K562 (cell line): ENCODE data around the gene LCN15. TPM values are rescaled to one million over a fixed set of nuclear protein-coding genes. Genes with fewer than 3 reads are reported as not detected.

Experiments used
- ATAC-seq: fragments of 200-7000 bp; cut with Tn5 transposase; 3 replicates; pipeline ENCODE4 v1.9.1; 2020; ENCODE audit warnings: moderate library complexity
- BruUV-seq: library from RNA; stranded (reverse); fragments of 400-500 nt; replicated peaks from 2 replicates; lab custom pipeline; 2021; lab: Mats Ljungman, UMichigan
- CTCF ChIA-PET: fragments of 300-600 bp; formaldehyde crosslinking; extraction: SDS; loops from one replicate; lab custom pipeline; 2021; ENCODE audit warnings: low intra/inter-chr PET ratio; lab: Yijun Ruan, JAX
- POLR2A ChIA-PET: fragments of 300-600, 350-650 bp; sonication (Branson Sonifier 250); formaldehyde crosslinking; extraction: SDS; loops from one replicate; lab custom pipeline; 2021; ENCODE audit warnings: antibody characterized with exemption, inconsistent platforms; lab: Yijun Ruan, JAX
- DNase-seq, 4 experiments: peaks; one replicate each; pipeline versions ENCODE4 v3.0.0 to v3.0.0-alpha.2; 2011 to 2018; ENCODE audit warnings: low spot score in 3 of 4, mixed read lengths in 3 of 4; ENCODE audit errors: extremely low read depth in 1 of 4
- FAIRE-seq: peaks from 2 replicates; lab custom pipeline; 2011; peaks lifted over from hg19 to GRCh38; lab: Jason Lieb, UNC
- H2AFZ ChIP-seq: 2 replicates; pipeline ENCODE4 v1.6.0; 2011; ENCODE audit warnings: low read depth, low read length, control low read depth, inconsistent platforms
- H3K27ac ChIP-seq: fragments of 200-600 bp; 3 replicates; pipeline ENCODE4 v1.8.0; 2011; ENCODE audit warnings: low read depth, mild to moderate bottlenecking, control low read depth, inconsistent platforms, low read length, moderate library complexity, mixed read lengths; ENCODE audit errors: extremely low read depth
- H3K27me3 ChIP-seq, 2 experiments: fragments of 300-600 bp in 1 of 2; 2 replicates in 1 of 2; 3 replicates in 1 of 2; pipeline versions ENCODE4 v1.6.0 to v1.8.0; 2011; ENCODE audit warnings: inconsistent platforms in 2 of 2, low read length in 2 of 2, mild to moderate bottlenecking in 1 of 2, mixed read lengths in 1 of 2, moderate library complexity in 1 of 2; ENCODE audit not compliant: control insufficient read depth in 2 of 2, insufficient read depth in 2 of 2
- H3K36me3 ChIP-seq: fragments of 300-600 bp; 3 replicates; pipeline ENCODE4 v1.8.0; 2011; ENCODE audit warnings: mild to moderate bottlenecking, low read length, inconsistent platforms; ENCODE audit not compliant: control insufficient read depth, insufficient read depth
- H3K4me1 ChIP-seq, 2 experiments: fragments of 200-600 bp in 1 of 2; replicated peaks in 1 of 2; 2 replicates in 1 of 2; 3 replicates in 1 of 2; pipeline versions ENCODE4 v1.5.1 to v1.8.0; 2011; ENCODE audit warnings: inconsistent platforms in 2 of 2, low read length in 2 of 2, mild to moderate bottlenecking in 1 of 2, mixed read lengths in 1 of 2, moderate library complexity in 1 of 2; ENCODE audit not compliant: control insufficient read depth in 2 of 2, insufficient read depth in 2 of 2
- H3K4me2 ChIP-seq: 2 replicates; pipeline ENCODE4 v1.6.1; 2011; ENCODE audit warnings: low read length, control low read depth, inconsistent platforms, mixed read lengths; ENCODE audit not compliant: insufficient read depth
- H3K4me3 ChIP-seq: fragments of 200-600 bp; sonication (generic), shearing (Covaris generic); 2 replicates; pipeline ENCODE4 v1.5.1; 2016; ENCODE audit warnings: control low read depth, inconsistent platforms
- H3K79me2 ChIP-seq: fragments of 200-600 bp; 3 replicates; pipeline ENCODE4 v1.8.0; 2011; ENCODE audit warnings: low read length, inconsistent platforms; ENCODE audit not compliant: control insufficient read depth, insufficient read depth
- H3K9ac ChIP-seq, 2 experiments: 2 replicates each; pipeline versions ENCODE4 v1.6.0 to v1.6.1; 2011; ENCODE audit warnings: low read depth in 2 of 2, low read length in 2 of 2, control low read depth in 1 of 2, inconsistent platforms in 1 of 2, mild to moderate bottlenecking in 1 of 2, mixed read lengths in 1 of 2; ENCODE audit not compliant: insufficient read depth in 1 of 2
- H3K9me1 ChIP-seq: one replicate; pipeline ENCODE4 v1.6.0; 2011; ENCODE audit warnings: inconsistent platforms, mild to moderate bottlenecking, low read length, moderate library complexity; ENCODE audit not compliant: control insufficient read depth, insufficient read depth
- H3K9me3 ChIP-seq: replicated peaks from 2 replicates; pipeline ENCODE4 v1.5.1; 2011; ENCODE audit warnings: low read depth, low read length, inconsistent platforms; ENCODE audit not compliant: control insufficient read depth, insufficient read depth
- H4K20me1 ChIP-seq: replicated peaks from 2 replicates; pipeline ENCODE4 v1.6.1; 2011; ENCODE audit warnings: low read length, inconsistent platforms, mixed read lengths; ENCODE audit not compliant: control insufficient read depth, insufficient read depth
- EP300 ChIP-seq: IDR thresholded peaks from 2 replicates; pipeline ENCODE4 v1.6.1; 2012; ENCODE audit warnings: low read length, improper control_type of control experiment
- IFI16 ChIP-seq: fragments of 250-450 bp; sonication (Bioruptor Pico); IDR thresholded peaks from 2 replicates; pipeline ENCODE4 v2.1.2; 2022; ENCODE audit warnings: mild to moderate bottlenecking, inconsistent platforms
- RAD51 ChIP-seq: fragments of 450-650 bp; IDR thresholded peaks from 2 replicates; pipeline ENCODE4 v1.7.1; 2016; ENCODE audit warnings: low read depth, mild to moderate bottlenecking, borderline replicate concordance
- STAT5A ChIP-seq: IDR thresholded peaks from 2 replicates; pipeline ENCODE4 v1.6.1; 2012; ENCODE audit warnings: low read length, inconsistent platforms, borderline replicate concordance
- STAT6 ChIP-seq: sonication (generic); formaldehyde crosslinking; IDR thresholded peaks from 2 replicates; pipeline ENCODE4 v1.8.1; 2023; ENCODE audit warnings: mild to moderate bottlenecking, missing genetic modification reagents
- TBP ChIP-seq: optimal IDR thresholded peaks from 2 replicates; pipeline ENCODE3; 2011; ENCODE audit warnings: low read depth, low read length, improper control_type of control experiment
- ZNF134 ChIP-seq: fragments of 250-450 bp; sonication (Bioruptor Pico); conservative IDR thresholded peaks from 2 replicates; pipeline ENCODE4 v1.4.0; 2020
- ZNF431 ChIP-seq: sonication (generic); formaldehyde crosslinking; IDR thresholded peaks from 2 replicates; pipeline ENCODE4 v1.8.0; 2022; ENCODE audit warnings: mild to moderate bottlenecking, missing genetic modification reagents
- WGBS: fragments of 100-300 bp; shearing (Covaris generic); methylation state at CpG from one replicate; pipeline ENCODE4 v1.1.6; 2016; ENCODE audit warnings: low coverage, mixed read lengths; ENCODE audit not compliant: insufficient coverage; ENCODE audit errors: missing lambda C conversion rate; 5-methylcytosine and 5-hydroxymethylcytosine counted together
- in situ Hi-C: fragments of 300-500 bp; cut with MboI; formaldehyde crosslinking; loops from 4 replicates; pipeline ENCODE4 v1.15.0; 2018; ENCODE audit warnings: inconsistent platforms, mixed read lengths
- intact Hi-C: fragments of 100-400 bp; cut with micrococcal nuclease; formaldehyde crosslinking; loops from 2 replicates; pipeline ENCODE4 v1.14.2; 2022
- polyA plus RNA-seq, 8 experiments: library from polyadenylated mRNA; depleted of rRNA in 4 of 8; stranded (reverse) in 5 of 8; unstranded in 3 of 8; fragments of >200 nt; fragmentation: Nextera tagmentation in 2 of 8; fragmentation: Illumina TruSeq in 1 of 8; extraction: Ambion mirVana in 2 of 8; extraction: Trizol in 1 of 8; gene quantifications; 2 replicates each; pipeline versions ENCODE4 v1.2.1 to v1.2.3, GENCODE V29; 2011 to 2014; ENCODE audit warnings: inconsistent platforms in 1 of 8, missing spikeins in 1 of 8
- total RNA-seq, 7 experiments: library from RNA; depleted of rRNA in 6 of 7; stranded (reverse); fragments of >200 nt in 6 of 7; fragmentation: Illumina TruSeq in 2 of 7; extraction: Trizol in 2 of 7; gene quantifications; 2 replicates each; pipeline versions ENCODE4 v1.2.1 to v1.2.3, GENCODE V29; 2011 to 2021; ENCODE audit warnings: low replicate concordance in 1 of 7
- TF ChIP-seq, protein P1 (sequence below): sonication (generic); IDR thresholded peaks from 2 replicates; pipeline ENCODE4 v1.6.1; 2016
- TF ChIP-seq, protein P2 (sequence below), 2 experiments: IDR thresholded peaks in 1 of 2; conservative IDR thresholded peaks in 1 of 2; 2 replicates each; pipeline ENCODE4 v1.6.1; 2016; ENCODE audit warnings: low read depth in 2 of 2, mild to moderate bottlenecking in 1 of 2, missing compliant biosample characterization in 1 of 2, missing genetic modification characterization in 1 of 2, moderate library complexity in 1 of 2
- TF ChIP-seq, protein P3 (sequence below): fragments of 250-450 bp; sonication (Bioruptor Pico); IDR thresholded peaks from 2 replicates; pipeline ENCODE4 v1.4.0; 2020; ENCODE audit warnings: mild to moderate bottlenecking, moderate library complexity, borderline replicate concordance

LCN15 gene
- total and polyA plus RNA-seq, 9 of the 15 experiments (the other 6 are each of a cell fraction or from before 2014, with no cell fraction given) = 0.66 TPM; not detected in 8

DNA sequence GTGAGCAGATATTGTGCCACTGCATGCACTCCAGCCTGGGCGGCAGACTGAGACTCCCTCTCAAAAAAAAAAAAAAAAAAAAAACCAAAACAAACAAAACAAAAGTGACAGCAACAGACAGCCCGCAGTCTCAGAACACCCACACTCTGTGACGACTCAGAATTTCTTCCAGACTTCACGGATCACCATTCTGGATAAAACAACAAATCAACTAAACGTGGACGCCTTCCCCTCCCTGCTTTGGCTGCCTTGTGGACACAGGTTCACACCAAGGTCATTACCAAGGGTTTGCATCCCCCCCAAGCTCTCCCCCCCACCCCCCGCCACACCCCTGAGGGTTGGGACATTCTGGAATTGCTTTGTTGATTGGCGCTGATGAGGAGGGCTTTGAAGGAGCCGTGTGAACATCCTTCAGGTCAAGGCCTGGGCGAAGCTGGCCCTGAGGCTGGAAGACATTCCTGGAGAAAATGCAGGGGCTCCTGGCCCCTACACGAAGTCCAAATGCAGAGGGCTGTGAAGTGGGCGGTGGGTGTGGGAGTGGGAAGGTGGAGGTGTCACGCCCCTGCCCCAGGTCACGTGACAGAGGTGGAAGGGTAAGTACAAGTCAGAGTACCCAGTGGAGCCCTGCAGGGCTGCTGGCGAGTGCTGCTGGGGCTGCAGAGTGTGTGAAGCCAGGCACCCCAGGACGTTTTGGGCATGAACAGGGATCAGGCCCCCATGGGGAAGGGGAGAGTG is 31.7 kb downstream of the LCN15 start:
- H3K27ac ChIP-seq = no peak overlapping the region
- no peak for DNase-seq
- H3K4me1 ChIP-seq = peaks cover 14 to 65% of the 10 kb centered on the region in 2 experiments; a peak in 4 of 5 replicates
- peaks cover 15% of the 10 kb centered on the region; the same call in 2 of the 3 replicates for H3K36me3 ChIP-seq
- H3K27me3 ChIP-seq = no peaks in the 10 kb centered on the region
- POLR2A ChIA-PET = no interaction called here
- 32% methylated on average over 13 of the region's 16 CpGs for WGBS
- peak overlapping the region in 1 of 2 experiments; percentile 24; a peak in 2 of 4 replicates for H3K9ac ChIP-seq
- H3K9me1 ChIP-seq = peaks cover 8% of the 10 kb centered on the region
- no peak overlapping the region for H3K4me2 ChIP-seq
- peak; percentile 66 for FAIRE-seq
- peaks cover 2% of the 10 kb centered on the region for H4K20me1 ChIP-seq
- peaks cover 37% of the 10 kb centered on the region for H3K79me2 ChIP-seq
- no peak overlapping the region for H2AFZ ChIP-seq
- intact Hi-C loops (no loop called here), in situ Hi-C loops (no loop called here)
- H3K4me3 ChIP-seq = no peak overlapping the region
- ATAC-seq = no peak
- BruUV-seq = no TSS peak
- no peaks in the 10 kb centered on the region for H3K9me3 ChIP-seq
- CTCF ChIA-PET = no interaction called here
- no peak for TF ChIP-seq ZNF431 (CRISPR knock-in tag)
- peak; percentile 77; the same call in 1 of the 2 replicates for TF ChIP-seq RAD51
- no peak for TF ChIP-seq IFI16 (CRISPR knock-in tag)
- no peak for TF ChIP-seq ZNF134
- TF ChIP-seq, protein P1, sequence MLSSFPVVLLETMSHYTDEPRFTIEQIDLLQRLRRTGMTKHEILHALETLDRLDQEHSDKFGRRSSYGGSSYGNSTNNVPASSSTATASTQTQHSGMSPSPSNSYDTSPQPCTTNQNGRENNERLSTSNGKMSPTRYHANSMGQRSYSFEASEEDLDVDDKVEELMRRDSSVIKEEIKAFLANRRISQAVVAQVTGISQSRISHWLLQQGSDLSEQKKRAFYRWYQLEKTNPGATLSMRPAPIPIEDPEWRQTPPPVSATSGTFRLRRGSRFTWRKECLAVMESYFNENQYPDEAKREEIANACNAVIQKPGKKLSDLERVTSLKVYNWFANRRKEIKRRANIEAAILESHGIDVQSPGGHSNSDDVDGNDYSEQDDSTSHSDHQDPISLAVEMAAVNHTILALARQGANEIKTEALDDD = no peak
- TF ChIP-seq TBP = no peak
- TF ChIP-seq, protein P2, sequence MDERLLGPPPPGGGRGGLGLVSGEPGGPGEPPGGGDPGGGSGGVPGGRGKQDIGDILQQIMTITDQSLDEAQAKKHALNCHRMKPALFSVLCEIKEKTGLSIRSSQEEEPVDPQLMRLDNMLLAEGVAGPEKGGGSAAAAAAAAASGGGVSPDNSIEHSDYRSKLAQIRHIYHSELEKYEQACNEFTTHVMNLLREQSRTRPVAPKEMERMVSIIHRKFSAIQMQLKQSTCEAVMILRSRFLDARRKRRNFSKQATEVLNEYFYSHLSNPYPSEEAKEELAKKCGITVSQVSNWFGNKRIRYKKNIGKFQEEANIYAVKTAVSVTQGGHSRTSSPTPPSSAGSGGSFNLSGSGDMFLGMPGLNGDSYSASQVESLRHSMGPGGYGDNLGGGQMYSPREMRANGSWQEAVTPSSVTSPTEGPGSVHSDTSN (CRISPR knock-in tag; IDR thresholded peaks at IDR 0.05; ENCODE audit: low read depth) = no peak
- TF ChIP-seq, protein P2 (tag; conservative IDR thresholded peaks at IDR 0.05; ENCODE audit: low read depth) = no peak
- TF ChIP-seq, protein P3, sequence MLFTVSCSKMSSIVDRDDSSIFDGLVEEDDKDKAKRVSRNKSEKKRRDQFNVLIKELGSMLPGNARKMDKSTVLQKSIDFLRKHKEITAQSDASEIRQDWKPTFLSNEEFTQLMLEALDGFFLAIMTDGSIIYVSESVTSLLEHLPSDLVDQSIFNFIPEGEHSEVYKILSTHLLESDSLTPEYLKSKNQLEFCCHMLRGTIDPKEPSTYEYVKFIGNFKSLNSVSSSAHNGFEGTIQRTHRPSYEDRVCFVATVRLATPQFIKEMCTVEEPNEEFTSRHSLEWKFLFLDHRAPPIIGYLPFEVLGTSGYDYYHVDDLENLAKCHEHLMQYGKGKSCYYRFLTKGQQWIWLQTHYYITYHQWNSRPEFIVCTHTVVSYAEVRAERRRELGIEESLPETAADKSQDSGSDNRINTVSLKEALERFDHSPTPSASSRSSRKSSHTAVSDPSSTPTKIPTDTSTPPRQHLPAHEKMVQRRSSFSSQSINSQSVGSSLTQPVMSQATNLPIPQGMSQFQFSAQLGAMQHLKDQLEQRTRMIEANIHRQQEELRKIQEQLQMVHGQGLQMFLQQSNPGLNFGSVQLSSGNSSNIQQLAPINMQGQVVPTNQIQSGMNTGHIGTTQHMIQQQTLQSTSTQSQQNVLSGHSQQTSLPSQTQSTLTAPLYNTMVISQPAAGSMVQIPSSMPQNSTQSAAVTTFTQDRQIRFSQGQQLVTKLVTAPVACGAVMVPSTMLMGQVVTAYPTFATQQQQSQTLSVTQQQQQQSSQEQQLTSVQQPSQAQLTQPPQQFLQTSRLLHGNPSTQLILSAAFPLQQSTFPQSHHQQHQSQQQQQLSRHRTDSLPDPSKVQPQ (CRISPR knock-in tag) = no peak
- no peak for TF ChIP-seq STAT6 (CRISPR knock-in tag)
- no peak for TF ChIP-seq STAT5A
- TF ChIP-seq EP300 = no peak
